ENCODE measurements around the gene CCDC34. TPM values are rescaled to one million over a fixed set of nuclear protein-coding genes. Genes with fewer than 3 reads are reported as not detected.

The CCDC34 gene
- total and polyA plus RNA-seq, 2 experiments from 2014 or later = 10.1 to 56.0 TPM

- Histone ChIP-seq H4K20me1 (replicated peaks; ENCODE audit: insufficient read depth) (no peaks in the 10 kb centered on the region), H2AFZ (peak overlapping the region; percentile 49; the same call in 1 of the 2 replicates), H3K4me1 (ENCODE audit: insufficient read depth) (no peaks in the 10 kb centered on the region; the same call in 1 of the 2 replicates), H3F3A (replicated peaks; ENCODE audit: low read depth) (no peaks in the 10 kb centered on the region), H3K27me3 (ENCODE audit: insufficient read depth) (no peaks in the 10 kb centered on the region), H3K4me2 (no peak overlapping the region), H3K9me2 (ENCODE audit: insufficient read depth) (no peaks in the 10 kb centered on the region), H3K36me3 (ENCODE audit: insufficient read depth) (peaks cover 30% of the 10 kb centered on the region), H3K79me2 (replicated peaks; ENCODE audit: insufficient read depth) (no peaks in the 10 kb centered on the region), H3K27ac (ENCODE audit: low read depth) (no peak overlapping the region), H3K4me3 (no peak overlapping the region)
- H3K27me3 Mint-ChIP-seq (ENCODE audit: insufficient read depth, low read depth, poor library complexity) = no peaks in the 10 kb centered on the region
- H3K9me3 Mint-ChIP-seq = peaks cover 32% of the 10 kb centered on the region
- ATAC-seq (no peak), DNase-seq (ENCODE audit: low spot score) (no peak)
- no peak for TF ChIP-seq ZNF114 (CRISPR knock-in tag; IDR thresholded peaks at IDR 0.05)
- no peak for TF ChIP-seq NANOG (IDR thresholded peaks at IDR 0.05; ENCODE audit: borderline replicate concordance)
- no peak for TF ChIP-seq REST (IDR thresholded peaks at IDR 0.05; ENCODE audit: unreplicated experiment)
- TF ChIP-seq JUNB (IDR thresholded peaks at IDR 0.05; ENCODE audit: unreplicated experiment) = no peak
- no peak for TF ChIP-seq POLR2AphosphoS5 (IDR thresholded peaks at IDR 0.05; ENCODE audit: low read depth)
- no peak for TF ChIP-seq CTCF (conservative IDR thresholded peaks at IDR 0.05; ENCODE audit: low read depth in 2 of 2)
- TF ChIP-seq ETS1 (IDR thresholded peaks at IDR 0.05) = no peak
- TF ChIP-seq ZNF331 (CRISPR knock-in tag; IDR thresholded peaks at IDR 0.05; ENCODE audit: low read depth) = no peak
- no peak for TF ChIP-seq CREB1 (CRISPR knock-in tag; IDR thresholded peaks at IDR 0.05; ENCODE audit: low read depth)
- no peak for TF ChIP-seq EZH2 (IDR thresholded peaks at IDR 0.05; ENCODE audit: low read depth, unreplicated experiment)
- no peak for TF ChIP-seq EZH2phosphoT487 (IDR thresholded peaks at IDR 0.05; ENCODE audit: unreplicated experiment)
- TF ChIP-seq ZNF462 (CRISPR knock-in tag; IDR thresholded peaks at IDR 0.05) = no peak
- no peak for TF ChIP-seq STAT1 (IDR thresholded peaks at IDR 0.05; ENCODE audit: unreplicated experiment)
- H3K27ac Mint-ChIP-seq = no peak overlapping the region
- peaks cover 3% of the 10 kb centered on the region; the same call in 1 of the 3 replicates for H3K4me1 Mint-ChIP-seq
- no peak overlapping the region for H3K4me3 Mint-ChIP-seq
- H3K36me3 Mint-ChIP-seq (ENCODE audit: low read depth) = peaks cover 30% of the 10 kb centered on the region
Measured at GRCh38 chr11:27294654-27295053, 68.4 kb downstream of the CCDC34 start.

All from GM23338 (cell line).